Measurements from ENCODE around the gene DGKB.

The DGKB gene

DNA sequence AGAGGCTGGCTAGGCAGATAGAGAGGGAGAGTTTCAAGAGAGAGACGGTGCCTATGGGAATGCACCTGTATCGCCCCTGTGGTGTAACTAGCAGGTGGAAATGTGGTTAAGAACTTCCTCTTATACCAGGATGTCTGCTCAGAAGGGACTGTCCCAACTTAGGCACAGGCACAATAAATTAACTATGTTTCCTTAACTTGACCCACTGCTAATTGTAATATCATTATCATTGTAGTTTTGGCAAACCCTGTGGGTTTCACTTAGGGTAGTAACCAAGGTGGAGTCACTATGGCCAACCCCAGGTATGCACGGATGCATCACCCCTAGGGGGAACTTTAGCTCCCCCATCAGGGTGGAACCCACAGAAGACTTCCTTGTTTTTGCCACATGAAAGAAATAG, 455.7 kb downstream of the DGKB start:
- Histone ChIP-seq H3K4me3 (ENCODE audit: low read length) (no peak overlapping the region), H3K9me3 (ENCODE audit: control insufficient read depth, low read depth, low read length) (no peaks in the 10 kb centered on the region), H3K27me3 (ENCODE audit: control insufficient read depth, insufficient read depth, low read length) (no peaks in the 10 kb centered on the region), H3K36me3 (ENCODE audit: control insufficient read depth, low read depth, low read length) (no peaks in the 10 kb centered on the region), H3K4me1 (ENCODE audit: control insufficient read depth, low read depth, low read length) (no peaks in the 10 kb centered on the region), H3K9ac (ENCODE audit: low read length) (no peak overlapping the region), H3K27ac (ENCODE audit: low read length) (no peak overlapping the region)

DNA sequence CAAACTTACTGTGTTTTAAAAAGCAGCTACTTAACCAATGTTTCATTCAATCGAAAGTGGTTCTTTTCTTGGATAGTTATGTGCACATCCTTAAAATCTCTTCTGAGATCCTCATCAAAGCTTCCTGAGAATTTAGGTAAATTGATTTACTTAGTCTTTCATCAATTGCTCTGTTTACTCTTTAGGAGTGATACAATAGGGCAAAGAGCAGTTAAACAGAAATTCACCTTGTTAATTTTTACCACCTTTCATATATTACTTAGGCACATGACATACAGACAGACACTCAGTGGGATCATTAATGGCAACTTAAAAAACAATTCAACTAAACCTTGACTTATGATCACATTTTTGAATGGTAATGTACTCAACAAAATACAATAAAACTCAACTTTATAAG, 456.3 kb downstream of the DGKB start:
- Histone ChIP-seq H3K27ac (ENCODE audit: low read length) (no peak overlapping the region), H3K4me3 (ENCODE audit: low read length) (no peak overlapping the region), H3K9ac (ENCODE audit: low read length) (no peak overlapping the region), H3K36me3 (ENCODE audit: control insufficient read depth, low read depth, low read length) (no peaks in the 10 kb centered on the region), H3K4me1 (ENCODE audit: control insufficient read depth, low read depth, low read length) (no peaks in the 10 kb centered on the region), H3K27me3 (ENCODE audit: control insufficient read depth, insufficient read depth, low read length) (no peaks in the 10 kb centered on the region), H3K9me3 (ENCODE audit: control insufficient read depth, low read depth, low read length) (no peaks in the 10 kb centered on the region)

DNA sequence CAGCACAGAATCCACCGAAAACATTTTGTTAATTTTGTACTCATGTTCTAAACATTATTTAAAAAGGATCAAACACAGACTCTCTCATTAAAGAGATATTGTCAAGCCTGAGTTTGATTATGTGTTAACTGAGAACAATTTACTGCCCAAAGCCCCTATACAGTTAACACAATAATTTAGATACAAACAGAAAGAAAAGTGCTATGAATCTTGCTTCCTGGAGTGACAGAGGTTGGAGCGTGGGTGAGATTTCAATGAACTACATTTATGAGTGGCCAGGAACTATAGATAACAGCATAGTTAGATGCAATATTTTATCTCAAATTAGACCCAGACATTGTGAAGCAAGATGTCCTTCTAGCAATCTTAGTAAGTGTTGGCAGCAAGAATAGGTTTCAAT, 464.2 kb downstream of the DGKB start:
- no peak overlapping the region for H3K9ac ChIP-seq (ENCODE audit: low read length)
- no peak overlapping the region for H3K27ac ChIP-seq (ENCODE audit: low read length)
- no peaks in the 10 kb centered on the region for H3K27me3 ChIP-seq (ENCODE audit: control insufficient read depth, insufficient read depth, low read length)
- no peak overlapping the region for H3K4me3 ChIP-seq (ENCODE audit: low read length)
- no peaks in the 10 kb centered on the region for H3K36me3 ChIP-seq (ENCODE audit: control insufficient read depth, low read depth, low read length)
- H3K4me1 ChIP-seq (ENCODE audit: control insufficient read depth, low read depth, low read length): no peaks in the 10 kb centered on the region
- no peaks in the 10 kb centered on the region for H3K9me3 ChIP-seq (ENCODE audit: control insufficient read depth, low read depth, low read length)

DNA sequence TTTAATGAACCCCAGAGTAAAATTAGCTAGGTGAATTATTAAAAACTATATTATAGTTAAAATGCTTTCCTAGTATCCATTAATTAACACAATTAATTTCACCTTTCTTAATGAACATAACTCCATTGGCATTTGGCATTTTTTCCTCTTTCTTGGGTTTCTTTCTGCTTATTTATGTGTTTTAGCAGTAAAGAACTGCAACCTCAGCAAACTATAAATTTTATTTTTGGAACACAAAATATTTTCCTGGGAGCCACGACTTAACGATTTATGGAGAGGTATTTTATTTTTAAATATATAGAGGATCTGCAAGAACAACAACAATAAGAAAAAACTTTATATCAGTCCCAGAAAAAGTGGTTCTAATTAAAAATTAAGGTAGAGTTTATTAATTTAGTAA, 465.7 kb downstream of the DGKB start:
- no peak overlapping the region for H3K4me3 ChIP-seq (ENCODE audit: low read length)
- no peaks in the 10 kb centered on the region for H3K9me3 ChIP-seq (ENCODE audit: control insufficient read depth, low read depth, low read length)
- no peak overlapping the region for H3K9ac ChIP-seq (ENCODE audit: low read length)
- H3K4me1 ChIP-seq (ENCODE audit: control insufficient read depth, low read depth, low read length): no peaks in the 10 kb centered on the region
- H3K36me3 ChIP-seq (ENCODE audit: control insufficient read depth, low read depth, low read length): no peaks in the 10 kb centered on the region
- H3K27me3 ChIP-seq (ENCODE audit: control insufficient read depth, insufficient read depth, low read length): no peaks in the 10 kb centered on the region
- no peak overlapping the region for H3K27ac ChIP-seq (ENCODE audit: low read length)

DNA sequence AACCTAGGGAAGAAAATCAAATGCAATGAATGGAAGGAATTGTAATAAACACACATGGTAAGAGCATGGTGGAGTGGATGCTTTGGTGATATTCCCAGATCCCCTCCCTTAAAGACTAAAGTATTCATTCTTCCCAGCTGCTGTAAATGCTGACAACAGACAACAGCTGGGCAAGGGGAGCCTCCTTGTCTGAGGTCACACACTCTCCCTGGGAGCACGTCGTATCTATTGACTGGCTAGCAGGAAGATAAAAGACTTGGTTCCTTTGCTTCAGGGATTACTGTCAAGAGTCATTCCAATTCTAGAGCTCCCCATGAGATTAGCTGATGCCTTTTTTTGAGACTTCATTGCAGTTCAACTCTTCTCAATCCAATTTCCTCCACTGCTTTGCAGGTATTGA, 469.6 kb downstream of the DGKB start:
- Histone ChIP-seq H3K4me3 (ENCODE audit: low read length) (no peak overlapping the region), H3K36me3 (ENCODE audit: control insufficient read depth, low read depth, low read length) (no peaks in the 10 kb centered on the region), H3K9me3 (ENCODE audit: control insufficient read depth, low read depth, low read length) (no peaks in the 10 kb centered on the region), H3K9ac (ENCODE audit: low read length) (no peak overlapping the region), H3K27me3 (ENCODE audit: control insufficient read depth, insufficient read depth, low read length) (no peaks in the 10 kb centered on the region), H3K27ac (ENCODE audit: low read length) (no peak overlapping the region), H3K4me1 (ENCODE audit: control insufficient read depth, low read depth, low read length) (no peaks in the 10 kb centered on the region)

DNA sequence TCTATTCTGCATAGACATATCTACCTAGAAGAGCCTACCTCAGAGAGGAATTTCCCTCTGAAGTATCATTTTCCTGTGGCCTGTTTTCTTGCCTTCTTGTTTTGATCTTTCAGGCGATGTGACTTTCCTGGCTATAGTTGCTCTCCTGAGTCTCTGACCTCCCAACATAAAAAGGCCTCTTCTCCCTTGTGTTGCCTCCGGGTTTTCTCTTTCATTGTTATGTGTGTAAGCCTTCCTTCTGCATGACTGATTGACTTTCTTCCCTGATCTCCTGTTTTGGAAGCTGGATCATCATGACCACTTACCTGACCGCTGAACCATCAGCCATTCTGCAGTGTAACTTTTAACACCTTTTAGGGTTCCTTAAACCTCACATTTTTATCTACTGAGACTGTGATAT, 471.6 kb downstream of the DGKB start:
- Histone ChIP-seq H3K4me3 (ENCODE audit: low read length) (no peak overlapping the region), H3K27ac (ENCODE audit: low read length) (no peak overlapping the region), H3K9ac (ENCODE audit: low read length) (no peak overlapping the region)

DNA sequence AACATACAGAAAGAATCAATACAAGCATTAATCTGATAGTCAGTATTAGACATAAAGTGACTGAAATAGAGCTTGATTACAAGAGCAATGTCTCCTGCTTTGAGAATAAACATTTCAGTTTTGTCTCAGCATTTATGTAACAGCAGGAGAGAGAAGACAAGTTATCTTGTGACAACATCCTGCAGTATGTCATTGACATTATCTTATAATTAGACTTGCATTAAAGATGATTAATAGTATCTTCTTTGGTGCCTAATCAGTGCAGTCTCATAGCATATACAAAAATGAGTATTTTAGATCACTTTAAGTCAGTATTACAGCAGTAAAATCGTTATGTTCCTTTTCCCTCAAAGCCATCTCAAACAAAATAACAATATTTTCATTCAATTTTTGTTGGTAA, 477.0 kb downstream of the DGKB start:
- Histone ChIP-seq H3K9me3 (ENCODE audit: control insufficient read depth, low read depth, low read length) (no peaks in the 10 kb centered on the region), H3K36me3 (ENCODE audit: control insufficient read depth, low read depth, low read length) (no peaks in the 10 kb centered on the region), H3K27me3 (ENCODE audit: control insufficient read depth, insufficient read depth, low read length) (no peaks in the 10 kb centered on the region), H3K4me1 (ENCODE audit: control insufficient read depth, low read depth, low read length) (peaks cover 4% of the 10 kb centered on the region), H3K9ac (ENCODE audit: low read length) (no peak overlapping the region), H3K4me3 (ENCODE audit: low read length) (no peak overlapping the region), H3K27ac (ENCODE audit: low read length) (no peak overlapping the region)

More for the DNA sequence above, 471.6 kb downstream of the DGKB start:
- Histone ChIP-seq H3K4me1 (ENCODE audit: control insufficient read depth, low read depth, low read length) (no peaks in the 10 kb centered on the region), H3K36me3 (ENCODE audit: control insufficient read depth, low read depth, low read length) (no peaks in the 10 kb centered on the region), H3K27me3 (ENCODE audit: control insufficient read depth, insufficient read depth, low read length) (no peaks in the 10 kb centered on the region), H3K9me3 (ENCODE audit: control insufficient read depth, low read depth, low read length) (no peaks in the 10 kb centered on the region)

DNA sequence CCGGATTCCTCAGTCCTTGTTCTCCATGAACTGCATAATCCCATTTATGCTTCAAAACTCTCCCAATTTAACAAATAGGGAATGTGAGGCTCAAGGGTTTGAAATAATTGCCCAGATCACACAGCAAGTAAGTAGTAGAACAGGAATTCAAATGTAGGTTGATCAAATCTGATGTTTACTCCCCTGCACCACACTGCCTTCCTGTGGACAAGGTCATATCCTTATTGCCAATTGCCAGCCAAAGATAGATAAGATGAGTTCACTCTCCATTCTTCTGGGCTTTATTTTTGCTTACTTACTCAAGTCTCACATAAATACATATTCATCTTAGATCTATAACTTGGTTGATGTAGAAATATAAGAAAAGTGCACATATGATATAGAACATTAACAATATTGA, 477.9 kb downstream of the DGKB start:
- H3K27ac ChIP-seq (ENCODE audit: low read length): no peak overlapping the region

DNA sequence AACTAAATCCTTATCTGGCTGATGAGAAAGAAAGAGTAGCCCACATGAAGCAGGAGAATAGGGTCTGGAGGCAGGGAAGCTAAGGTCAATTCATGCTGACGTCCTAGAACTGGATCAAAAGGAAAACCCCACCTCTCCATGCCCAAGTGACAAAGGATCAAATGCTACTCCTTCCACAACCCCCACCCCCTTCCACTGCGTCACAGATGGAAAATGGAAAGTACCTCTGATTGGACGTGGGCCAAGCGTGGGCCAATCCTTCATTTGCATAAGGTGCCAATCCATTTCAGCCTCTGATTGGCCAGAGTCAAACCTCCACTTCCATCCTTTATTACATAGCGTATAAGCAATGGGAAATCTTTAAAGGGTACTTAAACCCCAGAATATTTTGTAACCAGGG, 481.8 kb downstream of the DGKB start:
- peaks cover 6% of the 10 kb centered on the region for H3K4me1 ChIP-seq (ENCODE audit: control insufficient read depth, low read depth, low read length)
- H3K4me3 ChIP-seq (ENCODE audit: low read length): no peak overlapping the region
- H3K9ac ChIP-seq (ENCODE audit: low read length): no peak overlapping the region
- no peaks in the 10 kb centered on the region for H3K9me3 ChIP-seq (ENCODE audit: control insufficient read depth, low read depth, low read length)
- no peak overlapping the region for H3K27ac ChIP-seq (ENCODE audit: low read length)
- H3K27me3 ChIP-seq (ENCODE audit: control insufficient read depth, insufficient read depth, low read length): no peaks in the 10 kb centered on the region
- H3K36me3 ChIP-seq (ENCODE audit: control insufficient read depth, low read depth, low read length): no peaks in the 10 kb centered on the region

More for the DNA sequence above, 477.9 kb downstream of the DGKB start:
- H3K27me3 ChIP-seq (ENCODE audit: control insufficient read depth, insufficient read depth, low read length): no peaks in the 10 kb centered on the region
- peaks cover 6% of the 10 kb centered on the region for H3K4me1 ChIP-seq (ENCODE audit: control insufficient read depth, low read depth, low read length)
- H3K4me3 ChIP-seq (ENCODE audit: low read length): no peak overlapping the region
- no peaks in the 10 kb centered on the region for H3K36me3 ChIP-seq (ENCODE audit: control insufficient read depth, low read depth, low read length)
- H3K9me3 ChIP-seq (ENCODE audit: control insufficient read depth, low read depth, low read length): no peaks in the 10 kb centered on the region
- H3K9ac ChIP-seq (ENCODE audit: low read length): no peak overlapping the region

DNA sequence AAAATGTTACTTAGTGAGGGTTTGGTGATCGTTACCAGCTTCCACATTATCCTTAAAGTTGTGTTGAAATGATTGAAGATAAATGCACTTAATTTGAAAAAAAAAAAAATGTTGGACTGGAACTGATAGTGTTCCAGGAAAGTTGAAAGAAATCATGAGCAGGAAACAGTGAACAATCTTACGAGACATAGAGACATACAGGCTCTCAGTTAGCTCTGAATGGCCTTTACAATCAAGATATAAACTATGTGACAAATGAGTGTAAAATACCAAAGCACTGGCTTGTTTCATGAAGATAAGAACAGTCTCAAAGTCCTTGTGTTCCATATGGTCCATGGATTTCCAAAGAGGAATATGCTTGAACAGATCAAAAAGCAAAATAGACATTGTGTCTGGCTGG, 483.0 kb downstream of the DGKB start:
- Histone ChIP-seq H3K9ac (ENCODE audit: low read length) (no peak overlapping the region), H3K27ac (ENCODE audit: low read length) (no peak overlapping the region), H3K36me3 (ENCODE audit: control insufficient read depth, low read depth, low read length) (no peaks in the 10 kb centered on the region), H3K9me3 (ENCODE audit: control insufficient read depth, low read depth, low read length) (no peaks in the 10 kb centered on the region), H3K27me3 (ENCODE audit: control insufficient read depth, insufficient read depth, low read length) (no peaks in the 10 kb centered on the region), H3K4me3 (ENCODE audit: low read length) (no peak overlapping the region), H3K4me1 (ENCODE audit: control insufficient read depth, low read depth, low read length) (peaks cover 6% of the 10 kb centered on the region)

DNA sequence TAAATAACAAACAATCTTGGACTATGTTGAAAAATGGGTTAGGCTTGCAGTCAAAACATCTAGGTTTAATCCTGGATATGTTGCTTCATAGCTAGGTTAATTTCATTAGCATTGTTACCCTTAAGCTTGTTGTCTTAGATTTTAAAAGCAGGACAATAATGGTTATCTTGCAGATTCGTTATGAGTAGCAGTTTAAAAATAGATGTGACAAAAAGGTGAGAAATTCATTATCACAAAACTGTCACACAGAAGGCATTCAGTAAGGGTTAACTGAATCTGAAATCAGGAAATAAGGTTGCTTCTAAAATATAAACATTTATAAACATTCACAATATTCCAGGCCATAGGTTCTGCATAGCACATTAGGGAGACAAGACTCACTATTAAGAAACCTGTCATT, 483.9 kb downstream of the DGKB start:
- Histone ChIP-seq H3K9ac (ENCODE audit: low read length) (no peak overlapping the region), H3K4me1 (ENCODE audit: control insufficient read depth, low read depth, low read length) (peaks cover 6% of the 10 kb centered on the region), H3K27ac (ENCODE audit: low read length) (no peak overlapping the region), H3K9me3 (ENCODE audit: control insufficient read depth, low read depth, low read length) (no peaks in the 10 kb centered on the region), H3K36me3 (ENCODE audit: control insufficient read depth, low read depth, low read length) (no peaks in the 10 kb centered on the region), H3K27me3 (ENCODE audit: control insufficient read depth, insufficient read depth, low read length) (no peaks in the 10 kb centered on the region), H3K4me3 (ENCODE audit: low read length) (no peak overlapping the region)

DNA sequence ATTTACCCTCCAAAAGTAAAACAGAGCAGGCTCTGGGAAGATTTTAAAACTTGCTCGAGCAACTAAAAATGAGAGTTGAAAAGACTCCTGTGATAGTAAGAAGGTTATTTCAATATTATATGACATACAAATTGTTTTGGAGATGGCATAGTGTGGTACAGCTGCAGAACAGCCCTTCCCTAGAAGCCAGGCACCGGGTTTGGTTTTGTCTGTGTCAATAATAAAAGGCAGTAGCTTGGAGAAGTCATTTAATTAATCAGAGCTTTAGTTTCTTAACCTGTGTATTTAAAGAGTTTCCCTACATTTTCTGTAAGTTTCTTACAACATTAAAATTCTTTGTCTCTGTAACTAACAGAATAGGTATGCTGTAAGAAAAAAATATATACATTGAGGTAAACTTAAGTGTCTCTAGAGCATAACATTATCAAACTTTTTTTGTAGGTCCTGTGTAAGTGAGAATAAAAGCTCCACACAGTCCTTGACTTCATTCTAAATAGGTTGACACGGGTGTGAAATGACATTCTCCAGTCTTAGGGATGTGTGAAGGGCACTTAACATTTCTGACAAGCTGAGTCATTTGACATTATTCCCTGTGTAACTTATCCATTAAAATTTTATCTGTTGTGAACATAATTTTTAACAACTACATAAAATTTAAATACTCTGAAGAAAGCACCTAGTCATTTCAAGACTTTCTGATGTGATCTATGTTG, 488.1 kb downstream of the DGKB start:
- H3K27me3 ChIP-seq (ENCODE audit: control insufficient read depth, insufficient read depth, low read length): no peaks in the 10 kb centered on the region
- no peak overlapping the region for H3K9ac ChIP-seq (ENCODE audit: low read length)
- no peaks in the 10 kb centered on the region for H3K9me3 ChIP-seq (ENCODE audit: control insufficient read depth, low read depth, low read length)
- no peak overlapping the region for H3K27ac ChIP-seq (ENCODE audit: low read length)
- H3K4me3 ChIP-seq (ENCODE audit: low read length): no peak overlapping the region
- no peaks in the 10 kb centered on the region for H3K4me1 ChIP-seq (ENCODE audit: control insufficient read depth, low read depth, low read length)
- H3K36me3 ChIP-seq (ENCODE audit: control insufficient read depth, low read depth, low read length): no peaks in the 10 kb centered on the region
